Spleen (tissue), 11 donors: Measurements from ENCODE around the gene INPP1. TPM values are rescaled to one million over a fixed set of nuclear protein-coding genes. Genes with fewer than 3 reads are reported as not detected.

Experiments
- DNase-seq: peaks from one replicate; pipeline ENCODE4 v3.0.0-alpha.2; 2020
- H3K27ac ChIP-seq, 8 donors: fragments of 200-600 bp; sonication (generic) in 7 of 8; 1 replicate in 4 of 8; 2 replicates in 4 of 8; pipeline versions ENCODE4 v1.5.0 to v1.8.0; 2016 to 2021; ENCODE audit warnings: inconsistent platforms in 4 of 8, mild to moderate bottlenecking in 4 of 8, moderate library complexity in 1 of 8
- H3K27me3 ChIP-seq, 7 donors: fragments of 200-600 bp; sonication (generic) in 6 of 7; replicated peaks in 1 of 7; 1 replicate in 4 of 7; 2 replicates in 3 of 7; pipeline versions ENCODE4 v1.5.0 to v1.8.0; 2016 to 2021; ENCODE audit warnings: inconsistent platforms in 3 of 7, mild to moderate bottlenecking in 1 of 7
- H3K36me3 ChIP-seq, 6 donors: fragments of 200-600 bp; sonication (generic) in 5 of 6; 1 replicate in 4 of 6; 2 replicates in 2 of 6; pipeline versions ENCODE4 v1.5.0 to v1.8.0; 2016 to 2021; ENCODE audit warnings: inconsistent platforms in 2 of 6
- H3K4me1 ChIP-seq, 6 donors: fragments of 200-600 bp; sonication (generic) in 5 of 6; 1 replicate in 3 of 6; 2 replicates in 3 of 6; pipeline versions ENCODE4 v1.5.0 to v1.8.0; 2016 to 2021; ENCODE audit warnings: inconsistent platforms in 3 of 6
- H3K4me3 ChIP-seq, 8 donors: fragments of 200-600 bp; sonication (generic) in 7 of 8; 1 replicate in 4 of 8; 2 replicates in 4 of 8; pipeline versions ENCODE4 v1.5.0 to v1.8.0; 2016 to 2021; ENCODE audit warnings: inconsistent platforms in 4 of 8, mild to moderate bottlenecking in 4 of 8, moderate library complexity in 2 of 8
- H3K9me3 ChIP-seq, 8 donors: fragments of 200-600 bp; sonication (generic) in 7 of 8; 1 replicate in 4 of 8; 2 replicates in 4 of 8; pipeline versions ENCODE4 v1.5.0 to v1.8.0; 2016 to 2021; ENCODE audit warnings: inconsistent platforms in 4 of 8
- CTCF ChIP-seq, 11 experiments: fragments of 200-600 bp in 7 of 11; fragments of 450-650 bp in 4 of 11; sonication (generic) in 4 of 11; IDR thresholded peaks in 8 of 11; conservative IDR thresholded peaks in 3 of 11; 1 replicate in 7 of 11; 2 replicates in 4 of 11; pipeline versions ENCODE4 v1.4.0 to v1.8.0; 2016 to 2021; ENCODE audit warnings: antibody characterized with exemption in 11 of 11, inconsistent platforms in 4 of 11, mild to moderate bottlenecking in 1 of 11
- POLR2A ChIP-seq, 3 donors: fragments of 450-650 bp; IDR thresholded peaks; one replicate each; pipeline ENCODE4 v1.5.1; 2017; ENCODE audit warnings: antibody characterized with exemption in 3 of 3, mild to moderate bottlenecking in 1 of 3
- POLR2AphosphoS5 ChIP-seq, 3 donors: sonication (generic); formaldehyde crosslinking; IDR thresholded peaks; one replicate each; pipeline ENCODE4 v1.5.1; 2017; ENCODE audit warnings: antibody characterized with exemption in 3 of 3
- WGBS, 5 donors: extraction: QIAGEN DNeasy Blood & Tissue Kit in 3 of 5; methylation state at CpG; one replicate each; pipeline versions ENCODE4 v1.1.5 to v1.1.7; 2013 to 2018; 5-methylcytosine and 5-hydroxymethylcytosine counted together
- intact Hi-C: fragments of 100-400 bp; cut with DNase I; formaldehyde crosslinking; loops from one replicate; pipeline ENCODE4 v1.15.0; 2023; ENCODE audit warnings: low total_unique reads
- polyA plus RNA-seq, 3 donors: library from polyadenylated mRNA; stranded (reverse); fragments of 200-250 nt; gene quantifications; one replicate each; pipeline ENCODE4 v1.2.1, GENCODE V29; 2013
- total RNA-seq, 7 donors: library from RNA; depleted of rRNA in 3 of 7; stranded (reverse); fragments of >200 nt in 3 of 7; fragmentation: NEBNext Ultra II Directional in 4 of 7; extraction: Animal tissue kit (Norgen Biotek cat#: 25700) in 4 of 7; gene quantifications; one replicate each; pipeline versions ENCODE4 v1.1.0 to v1.2.1, GENCODE V29; 2016 to 2021
- donor health status: healthy with polysubstance abuse.
- donor health status: DM: no; HTN: no; CAD: no; lungs with moderate emphysema.
- donor health status: DM: no; HTN: no; CAD: no.
- donor health status: Bipolar disorder and iron deficiency.
- donor health status: healthy.
- donor health status: DM: no; HTN: no; CAD: no.
- donor health status: DM: yes; HTN: yes; CAD: no.

Gene INPP1
- total and polyA plus RNA-seq, 10 donors = 11.6 to 52.1 (median 27.8) TPM

- WGBS, 5 donors = 84 to 92% (median 90%) methylated on average over 4 of the region's 4 CpGs
- Histone ChIP-seq H3K36me3 (peaks cover 0 to 94% (median 43%) of the 10 kb centered on the region in 6 donors), H3K27ac (no peak overlapping the region), H3K4me3 (no peak overlapping the region), H3K4me1 (peaks cover 0 to 4% (median 0%) of the 10 kb centered on the region in 6 donors), H3K9me3 (no peaks in the 10 kb centered on the region), H3K27me3 (no peaks in the 10 kb centered on the region)
- no peak for DNase-seq
- TF ChIP-seq POLR2A (IDR thresholded peaks at IDR 0.05) (no peak), POLR2AphosphoS5 (IDR thresholded peaks at IDR 0.05) (no peak), CTCF (IDR thresholded peaks at IDR 0.05 in 8 of 11, conservative IDR thresholded peaks at IDR 0.05 in 3 of 11) (no peak)
- intact Hi-C loops = no loop called here
These were observed 23.7 kb downstream of the INPP1 start for GRCh38 chr2:190367091-190367490.

- H3K4me1 ChIP-seq = peaks cover 0 to 5% (median 0%) of the 10 kb centered on the region in 6 donors
- intact Hi-C loops = loop anchor here (5.0 kb wide), 1 partner anchor 282 kb away; no protein-coding TSS in a partner anchor
- 97 to 100% (median 99%) methylated on average over 2 of the region's 2 CpGs for WGBS, 5 donors
- no peaks in the 10 kb centered on the region for H3K9me3 ChIP-seq
- H3K27ac ChIP-seq = no peak overlapping the region
- TF ChIP-seq CTCF (IDR thresholded peaks at IDR 0.05 in 8 of 11, conservative IDR thresholded peaks at IDR 0.05 in 3 of 11) (no peak), POLR2AphosphoS5 (IDR thresholded peaks at IDR 0.05) (no peak), POLR2A (IDR thresholded peaks at IDR 0.05) (no peak)
- no peak overlapping the region for H3K4me3 ChIP-seq
- H3K36me3 ChIP-seq = peaks cover 0 to 69% (median 43%) of the 10 kb centered on the region in 6 donors
- no peaks in the 10 kb centered on the region for H3K27me3 ChIP-seq
- no peak for DNase-seq
These were observed 26.2 kb downstream of the INPP1 start for GRCh38 chr2:190369635-190370034.

- DNase-seq = no peak
- Histone ChIP-seq H3K27ac (no peak overlapping the region), H3K4me1 (peaks cover 0 to 5% (median 0%) of the 10 kb centered on the region in 6 donors), H3K9me3 (no peaks in the 10 kb centered on the region), H3K36me3 (peaks cover 0 to 8% (median 4%) of the 10 kb centered on the region in 6 donors), H3K4me3 (no peak overlapping the region), H3K27me3 (no peaks in the 10 kb centered on the region)
- intact Hi-C loops = no loop called here
- no peak for TF ChIP-seq POLR2AphosphoS5 (IDR thresholded peaks at IDR 0.05)
- TF ChIP-seq POLR2A (IDR thresholded peaks at IDR 0.05) = no peak
- no peak for TF ChIP-seq CTCF (IDR thresholded peaks at IDR 0.05 in 8 of 11, conservative IDR thresholded peaks at IDR 0.05 in 3 of 11)
These were observed 32.7 kb downstream of the INPP1 start for GRCh38 chr2:190376083-190376482.

GRCh38 chr2:190376591-190377245 is 33.3 kb downstream of the INPP1 start:
- intact Hi-C loops = no loop called here
- Histone ChIP-seq H3K27me3 (no peaks in the 10 kb centered on the region), H3K27ac (no peak overlapping the region), H3K36me3 (peaks cover 0 to 2% (median 0%) of the 10 kb centered on the region in 6 donors), H3K4me3 (no peak overlapping the region), H3K9me3 (no peaks in the 10 kb centered on the region), H3K4me1 (peaks cover 0 to 5% (median 0%) of the 10 kb centered on the region in 6 donors)
- WGBS, 5 donors = 72 to 78% (median 75%) methylated on average over 3 of the region's 3 CpGs
- DNase-seq = no peak
- TF ChIP-seq CTCF (IDR thresholded peaks at IDR 0.05 in 8 of 11, conservative IDR thresholded peaks at IDR 0.05 in 3 of 11) (no peak), POLR2A (IDR thresholded peaks at IDR 0.05) (no peak), POLR2AphosphoS5 (IDR thresholded peaks at IDR 0.05) (no peak)
